Measurements from ENCODE around the gene OCLN. TPM values are rescaled to one million over a fixed set of nuclear protein-coding genes. Genes with fewer than 3 reads are reported as not detected.

OCLN gene
- polyA plus RNA-seq, 1 donor from 2014 or later: 6.5 TPM

GRCh38 chr5:69528609-69529008 lies 36.0 kb downstream of the OCLN start:
- Histone ChIP-seq H3F3A (ENCODE audit: insufficient read depth, low read length, poor library complexity, severe bottlenecking) (no peaks in the 10 kb centered on the region), H3K4me2 (ENCODE audit: low read length) (no peak overlapping the region)
- TF ChIP-seq EZH2 (IDR thresholded peaks at IDR 0.05; ENCODE audit: borderline replicate concordance, insufficient read depth, low read length, poor library complexity, severe bottlenecking): no peak
- TF ChIP-seq CTCF (IDR thresholded peaks at IDR 0.05; ENCODE audit: poor library complexity, severe bottlenecking): no peak
- no peak for TF ChIP-seq TAF1 (IDR thresholded peaks at IDR 0.05; ENCODE audit: low read depth)
- TF ChIP-seq RAD21 (conservative IDR thresholded peaks at IDR 0.05): no peak
- TF ChIP-seq MXI1 (conservative IDR thresholded peaks at IDR 0.05; ENCODE audit: poor library complexity, severe bottlenecking): no peak
- no peak for TF ChIP-seq POLR2AphosphoS5 (IDR thresholded peaks at IDR 0.05)
- no peak for TF ChIP-seq EP300 (conservative IDR thresholded peaks at IDR 0.05; ENCODE audit: poor library complexity, severe bottlenecking)
- TF ChIP-seq REST (IDR thresholded peaks at IDR 0.05; ENCODE audit: borderline replicate concordance): no peak
- TF ChIP-seq SMC3 (conservative IDR thresholded peaks at IDR 0.05; ENCODE audit: poor library complexity): no peak

GRCh38 chr5:69530561-69531405 lies 38.2 kb downstream of the OCLN start:
- H3K9ac ChIP-seq (ENCODE audit: low read length): no peak overlapping the region
- no peaks in the 10 kb centered on the region for H3F3A ChIP-seq (ENCODE audit: insufficient read depth, low read length, poor library complexity, severe bottlenecking)
- H3K9me2 ChIP-seq (ENCODE audit: insufficient read depth, low read length): no peaks in the 10 kb centered on the region
- H2AFZ ChIP-seq (ENCODE audit: low read depth, low read length): no peak overlapping the region
- H3K4me2 ChIP-seq (ENCODE audit: low read length): no peak overlapping the region
- no peak overlapping the region for H3K27ac ChIP-seq (ENCODE audit: low read length)
- no peaks in the 10 kb centered on the region for H3K36me3 ChIP-seq (ENCODE audit: insufficient read depth, low read length)
- H3K4me3 ChIP-seq (ENCODE audit: low read length): no peak overlapping the region
- no peaks in the 10 kb centered on the region for H3K27me3 ChIP-seq (ENCODE audit: insufficient read depth, low read depth, low read length)
- no peaks in the 10 kb centered on the region for H4K20me1 ChIP-seq (ENCODE audit: insufficient read depth)
- H3K9me3 ChIP-seq (ENCODE audit: low read length): no peaks in the 10 kb centered on the region
- no peaks in the 10 kb centered on the region for H3K79me2 ChIP-seq (replicated peaks; ENCODE audit: insufficient read depth, low read length)
- no peak for TF ChIP-seq TAF1 (IDR thresholded peaks at IDR 0.05; ENCODE audit: low read depth)
- no peak for TF ChIP-seq MXI1 (conservative IDR thresholded peaks at IDR 0.05; ENCODE audit: poor library complexity, severe bottlenecking)
- no peak for TF ChIP-seq EP300 (conservative IDR thresholded peaks at IDR 0.05; ENCODE audit: poor library complexity, severe bottlenecking)
- no peak for TF ChIP-seq SMC3 (conservative IDR thresholded peaks at IDR 0.05; ENCODE audit: poor library complexity)
- no peak for TF ChIP-seq CTCF (IDR thresholded peaks at IDR 0.05; ENCODE audit: poor library complexity, severe bottlenecking)
- TF ChIP-seq POLR2AphosphoS5 (IDR thresholded peaks at IDR 0.05): no peak

More at GRCh38 chr5:69528609-69529008, 36.0 kb downstream of the OCLN start:
- no peaks in the 10 kb centered on the region for H3K36me3 ChIP-seq (ENCODE audit: insufficient read depth, low read length)
- no peak overlapping the region for H2AFZ ChIP-seq (ENCODE audit: low read depth, low read length)
- H3K9me2 ChIP-seq (ENCODE audit: insufficient read depth, low read length): no peaks in the 10 kb centered on the region
- H3K27me3 ChIP-seq (ENCODE audit: insufficient read depth, low read depth, low read length): no peaks in the 10 kb centered on the region
- H3K4me3 ChIP-seq (ENCODE audit: low read length): no peak overlapping the region
- H3K9ac ChIP-seq (ENCODE audit: low read length): no peak overlapping the region
- H3K9me3 ChIP-seq (ENCODE audit: low read length): no peaks in the 10 kb centered on the region
- H3K27ac ChIP-seq (ENCODE audit: low read length): no peak overlapping the region
- H4K20me1 ChIP-seq (ENCODE audit: insufficient read depth): no peaks in the 10 kb centered on the region
- H3K79me2 ChIP-seq (replicated peaks; ENCODE audit: insufficient read depth, low read length): no peaks in the 10 kb centered on the region

All from neural cell (in vitro differentiated cells).